ENCODE measurements around the gene SLC16A6. TPM values are rescaled to one million over a fixed set of nuclear protein-coding genes. Genes with fewer than 3 reads are reported as not detected.

Gene SLC16A6
- total and polyA plus RNA-seq, 9 donors, result 0.12 to 11.3 (median 1.1) TPM

- intact Hi-C loops (cut with DNase I), result no loop called here
- no peaks in the 10 kb centered on the region for H3K36me3 ChIP-seq
- H3K27me3 ChIP-seq, result no peaks in the 10 kb centered on the region
- H3K4me3 ChIP-seq, result no peak overlapping the region
- peaks cover 4% of the 10 kb centered on the region for H3K4me1 ChIP-seq (ENCODE audit: insufficient read depth)
- 54 to 72% (median 58%) methylated on average over 7 of the region's 7 CpGs for WGBS, 3 donors
- DNase-seq, result no peak
- H3K27ac ChIP-seq, result no peak overlapping the region
- H3K9me3 ChIP-seq, result no peaks in the 10 kb centered on the region
- TF ChIP-seq POLR2A (IDR thresholded peaks at IDR 0.05), result no peak
- TF ChIP-seq CTCF (IDR thresholded peaks at IDR 0.05), result no peak
- no peak for TF ChIP-seq EP300 (IDR thresholded peaks at IDR 0.05)
Observed at GRCh38 chr17:68249354-68249765, 41.6 kb downstream of the SLC16A6 start.

DNA sequence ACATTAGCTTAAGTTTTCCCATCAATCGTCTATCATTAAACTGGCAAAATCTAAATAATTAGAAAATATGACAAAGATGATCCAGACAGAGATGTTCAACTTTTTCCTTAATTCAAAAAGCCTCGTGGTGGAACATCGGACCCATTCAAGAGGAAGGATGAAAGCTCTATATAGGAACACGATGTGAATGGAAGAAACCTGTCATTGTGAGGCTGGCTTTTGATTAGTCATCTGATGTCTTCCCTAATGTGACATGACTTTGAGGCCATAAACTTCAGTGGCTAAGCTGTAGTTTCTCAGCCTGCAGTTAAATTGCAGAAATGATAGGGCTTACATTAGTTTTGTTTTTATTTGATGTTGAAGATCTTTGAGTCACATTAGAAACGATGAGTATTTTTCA, 42.0 kb downstream of the SLC16A6 start:
- intact Hi-C loops (cut with DNase I), result no loop called here
- WGBS, 3 donors, result 57 to 72% (median 63%) methylated on average over 5 of the region's 5 CpGs
- Histone ChIP-seq H3K4me3 (no peak overlapping the region), H3K9me3 (no peaks in the 10 kb centered on the region), H3K36me3 (no peaks in the 10 kb centered on the region), H3K27ac (peak overlapping the region; percentile 89 to 96), H3K27me3 (no peaks in the 10 kb centered on the region), H3K4me1 (ENCODE audit: insufficient read depth) (peaks cover 4% of the 10 kb centered on the region)
- no peak for DNase-seq
- TF ChIP-seq POLR2A (IDR thresholded peaks at IDR 0.05) (no peak), EP300 (IDR thresholded peaks at IDR 0.05) (no peak), CTCF (IDR thresholded peaks at IDR 0.05) (no peak)

- no peak for TF ChIP-seq CTCF (IDR thresholded peaks at IDR 0.05)
- no peak for TF ChIP-seq POLR2A (IDR thresholded peaks at IDR 0.05)
- TF ChIP-seq EP300 (IDR thresholded peaks at IDR 0.05), result no peak
- no peaks in the 10 kb centered on the region for H3K36me3 ChIP-seq
- peaks cover 4% of the 10 kb centered on the region for H3K4me1 ChIP-seq (ENCODE audit: insufficient read depth)
- peak overlapping the region; percentile 71 for H3K4me3 ChIP-seq
- H3K27me3 ChIP-seq, result no peaks in the 10 kb centered on the region
- H3K27ac ChIP-seq, result peak overlapping the region; percentile 89 to 96
- DNase-seq, result peak in 3 of 5 donors; percentile 84 to 85 (median 84)
- WGBS, 3 donors, result 1 to 2% (median 2%) methylated on average over 16 to 19 of the region's 19 CpGs
- H3K9me3 ChIP-seq, result no peaks in the 10 kb centered on the region
- intact Hi-C loops (cut with DNase I), result no loop called here
Observed at GRCh38 chr17:68248199-68248825, 42.6 kb downstream of the SLC16A6 start.

GRCh38 chr17:68247445-68248198, 43.3 kb downstream of the SLC16A6 start, which contains the start of gene AMZ2:
TSS of gene AMZ2 (plus strand) at chr17:68248043. CDS start at chr17:68250188, 2,145 bp downstream.
- peak; percentile 94 to 99 (median 97) for DNase-seq
- TF ChIP-seq EP300 (IDR thresholded peaks at IDR 0.05) (no peak), POLR2A (IDR thresholded peaks at IDR 0.05) (peak; percentile 97), CTCF (IDR thresholded peaks at IDR 0.05) (no peak)
- Histone ChIP-seq H3K4me1 (ENCODE audit: insufficient read depth) (peaks cover 4% of the 10 kb centered on the region), H3K27ac (peak within 1 kb of the TSS; percentile 89 to 96), H3K9me3 (no peaks in the 10 kb centered on the region), H3K36me3 (no peaks in the 10 kb centered on the region), H3K27me3 (no peaks in the 10 kb centered on the region), H3K4me3 (peak within 1 kb of the TSS; percentile 71)
- WGBS, 3 donors, result 0 to 1% (median 1%) methylated on average over 75 to 97 of the region's 97 CpGs
- intact Hi-C loops (cut with DNase I), result no loop called here
